Keratinocyte (primary cell): ENCODE measurements around the gene SNX17. TPM values are rescaled to one million over a fixed set of nuclear protein-coding genes. Genes with fewer than 3 reads are reported as not detected.

ENCODE experiments used
- DNase-seq: peaks from one replicate; pipeline ENCODE4 v3.0.0-alpha.2; 2011; ENCODE audit warnings: low read depth, missing footprints, low spot score
- FAIRE-seq: peaks from 2 replicates; lab custom pipeline; 2011; peaks lifted over from hg19 to GRCh38; lab: Jason Lieb, UNC
- H2AFZ ChIP-seq: 2 replicates; pipeline ENCODE4 v1.6.0; 2012; ENCODE audit warnings: low read length, control low read depth, inconsistent platforms; ENCODE audit not compliant: control insufficient read depth
- H3K27ac ChIP-seq: 2 replicates; pipeline ENCODE4 v1.5.1; 2011; ENCODE audit warnings: low read length; ENCODE audit not compliant: control insufficient read depth, insufficient read depth
- H3K27me3 ChIP-seq: 3 replicates; pipeline ENCODE4 v1.6.0; 2011; ENCODE audit warnings: low read length; ENCODE audit not compliant: control insufficient read depth, insufficient read depth; ENCODE audit errors: extremely low read depth
- H3K36me3 ChIP-seq, 2 experiments: 2 replicates in 1 of 2; 3 replicates in 1 of 2; pipeline ENCODE4 v1.5.1; 2011; ENCODE audit warnings: low read length in 2 of 2, mild to moderate bottlenecking in 1 of 2; ENCODE audit not compliant: control insufficient read depth in 2 of 2, insufficient read depth in 2 of 2; ENCODE audit errors: extremely low read depth in 1 of 2
- H3K4me1 ChIP-seq: 3 replicates; pipeline ENCODE4 v1.5.1; 2011; ENCODE audit warnings: low read length; ENCODE audit not compliant: control insufficient read depth, insufficient read depth; ENCODE audit errors: extremely low read depth
- H3K4me2 ChIP-seq: 3 replicates; pipeline ENCODE4 v1.6.0; 2011; ENCODE audit warnings: low read depth, low read length; ENCODE audit not compliant: control insufficient read depth, insufficient read depth; ENCODE audit errors: extremely low read depth
- H3K4me3 ChIP-seq, 3 experiments: fragments of 200-600 bp in 1 of 3; sonication (generic) in 1 of 3; 2 replicates in 2 of 3; 3 replicates in 1 of 3; pipeline ENCODE4 v1.5.1; 2011 to 2016; ENCODE audit warnings: low read length in 3 of 3, mild to moderate bottlenecking in 3 of 3, control low read depth in 2 of 3, inconsistent platforms in 1 of 3, low read depth in 1 of 3, mixed read lengths in 1 of 3, mixed run types in 1 of 3, moderate library complexity in 1 of 3; ENCODE audit not compliant: control insufficient read depth in 2 of 3, insufficient read depth in 2 of 3; ENCODE audit errors: extremely low read depth in 1 of 3
- H3K79me2 ChIP-seq: 2 replicates; pipeline ENCODE4 v1.6.0; 2012; ENCODE audit warnings: low read length; ENCODE audit not compliant: control insufficient read depth, insufficient read depth
- H3K9ac ChIP-seq: 3 replicates; pipeline ENCODE4 v1.6.0; 2011; ENCODE audit warnings: low read length; ENCODE audit not compliant: control insufficient read depth, insufficient read depth; ENCODE audit errors: extremely low read depth
- H3K9me1 ChIP-seq: 3 replicates; pipeline ENCODE4 v1.6.0; 2011; ENCODE audit warnings: low read length; ENCODE audit not compliant: control insufficient read depth, insufficient read depth; ENCODE audit errors: extremely low read depth
- H3K9me3 ChIP-seq: 2 replicates; pipeline ENCODE4 v1.5.1; 2012; ENCODE audit warnings: low read depth, low read length; ENCODE audit not compliant: control insufficient read depth
- H4K20me1 ChIP-seq: 3 replicates; pipeline ENCODE4 v1.6.0; 2011; ENCODE audit warnings: low read length; ENCODE audit not compliant: control insufficient read depth, insufficient read depth; ENCODE audit errors: extremely low read depth
- CTCF ChIP-seq, 3 experiments: IDR thresholded peaks in 1 of 3; conservative IDR thresholded peaks in 1 of 3; optimal IDR thresholded peaks in 1 of 3; 2 replicates in 2 of 3; 3 replicates in 1 of 3; pipeline versions ENCODE3 to v1.5.1; 2011; ENCODE audit warnings: low read length in 3 of 3, mild to moderate bottlenecking in 3 of 3, moderate library complexity in 2 of 3, control low read depth in 1 of 3, inconsistent platforms in 1 of 3; ENCODE audit not compliant: insufficient read depth in 2 of 3; ENCODE audit errors: extremely low read depth in 1 of 3
- EZH2 ChIP-seq: IDR thresholded peaks from one replicate; pipeline ENCODE4 v1.6.1; 2012; ENCODE audit warnings: inconsistent platforms, mild to moderate bottlenecking, low read length, moderate library complexity
- dilution Hi-C: fragments of 300-500 bp; cut with MboI; formaldehyde crosslinking; loops from one replicate; pipeline ENCODE4 v1.7.0; 2020; ENCODE audit warnings: low sequenced_read_pairs; ENCODE audit not compliant: extremely low pct_ligation_motif_present
- polyA plus RNA-seq, 5 experiments: library from polyadenylated mRNA; depleted of rRNA in 3 of 5; stranded (reverse) in 3 of 5; stranded (forward) in 1 of 5; unstranded in 1 of 5; fragments of >200 nt; gene quantifications; 1 replicate in 1 of 5; 2 replicates in 3 of 5; 3 replicates in 1 of 5; pipeline versions ENCODE4 v1.2.1 to v1.2.3, GENCODE V29; 2011 to 2012; ENCODE audit warnings: missing spikeins in 2 of 5, low read depth in 1 of 5, low replicate concordance in 1 of 5

SNX17 gene
- polyA plus RNA-seq, 1 donor (not counting 4 experiments of a cell fraction or from before 2014, with no cell fraction given) = 83.3 TPM

- peak; percentile 59 for FAIRE-seq
- peak; percentile 74 for DNase-seq
Measured at GRCh38 chr2:27380626-27381545, 10.5 kb downstream of the SNX17 start, which contains the start of gene ZNF513. Gene ZNF513, minus strand, starts transcription at chr2:27380734. Its CDS starts 208 bp downstream, at chr2:27380526.

GRCh38 chr2:27381577-27382181 lies 11.3 kb downstream of the SNX17 start:
- Histone ChIP-seq H3K4me2 (peak overlapping the region; percentile 88), H4K20me1 (peaks cover 3% of the 10 kb centered on the region), H3K9ac (peak overlapping the region; percentile 91), H2AFZ (no peak overlapping the region), H3K4me3 (no peak overlapping the region), H3K36me3 (peaks cover 37 to 47% of the 10 kb centered on the region in 2 experiments), H3K4me1 (peaks cover 22% of the 10 kb centered on the region), H3K79me2 (peaks cover 30% of the 10 kb centered on the region), H3K9me1 (no peaks in the 10 kb centered on the region), H3K9me3 (no peaks in the 10 kb centered on the region), H3K27me3 (no peaks in the 10 kb centered on the region), H3K27ac (peak overlapping the region; percentile 86)
- dilution Hi-C loops = no loop called here
- TF ChIP-seq CTCF (optimal IDR thresholded peaks at IDR 0.05 in 1 of 3, IDR thresholded peaks at IDR 0.05 in 1 of 3, conservative IDR thresholded peaks at IDR 0.05 in 1 of 3; ENCODE audit: extremely low read depth in 1 of 3, insufficient read depth in 2 of 3, low read length in 3 of 3) = no peak
- TF ChIP-seq EZH2 = no peak
- FAIRE-seq = peak; percentile 17
- no peak for DNase-seq

More at GRCh38 chr2:27380626-27381545, 10.5 kb downstream of the SNX17 start, which contains the start of gene ZNF513:
- TF ChIP-seq EZH2 (no peak), CTCF (optimal IDR thresholded peaks at IDR 0.05 in 1 of 3, IDR thresholded peaks at IDR 0.05 in 1 of 3, conservative IDR thresholded peaks at IDR 0.05 in 1 of 3; ENCODE audit: extremely low read depth in 1 of 3, insufficient read depth in 2 of 3, low read length in 3 of 3) (no peak)
- peaks cover 42 to 50% of the 10 kb centered on the region in 2 experiments for H3K36me3 ChIP-seq
- H3K4me3 ChIP-seq = peak within 1 kb of the TSS; percentile 75 to 94 (median 94)
- H3K4me1 ChIP-seq = peaks cover 22% of the 10 kb centered on the region
- peak within 1 kb of the TSS; percentile 58 for H2AFZ ChIP-seq
- peak within 1 kb of the TSS; percentile 91 for H3K9ac ChIP-seq
- H3K9me3 ChIP-seq = no peaks in the 10 kb centered on the region
- H3K9me1 ChIP-seq = no peaks in the 10 kb centered on the region
- peaks cover 3% of the 10 kb centered on the region for H4K20me1 ChIP-seq
- dilution Hi-C loops = no loop called here
- H3K27ac ChIP-seq = peak within 1 kb of the TSS; percentile 86
- H3K27me3 ChIP-seq = no peaks in the 10 kb centered on the region
- peaks cover 29% of the 10 kb centered on the region for H3K79me2 ChIP-seq
- peak within 1 kb of the TSS; percentile 88 for H3K4me2 ChIP-seq
